ENCODE results near the gene RIN1. TPM values are rescaled to one million over a fixed set of nuclear protein-coding genes. Genes with fewer than 3 reads are reported as not detected.
A peak's percentile ranks its signal among the peaks of the same experiment; 100 is the strongest.
"Not testable (repeated sequence)": the region's sequence is repeated elsewhere in the genome, so short reads cannot be mapped to it uniquely, and the experiment has no call there.

RIN1 gene
- total RNA-seq, 8 experiments from 2014 or later, result 0.60 to 24.5 (median 4.4) TPM

- in situ Hi-C loops (cut with MboI; ENCODE audit: low pct_unique_long_range_greater_than_20kb in 2 of 9, low sequenced_read_pairs in 9 of 9, unreplicated experiment in 9 of 9), result loop anchor here in 1 of 9 experiments (25.0 kb wide), 1 partner anchor 116 kb away; no protein-coding TSS in a partner anchor
- H3K4me1 ChIP-seq (replicated peaks in 1 of 2), result peaks cover 38 to 41% of the 10 kb centered on the region in 2 donors
- peak; percentile 39 to 95 (median 76) for ATAC-seq (replicated peaks in 6 of 8)
- H3K27ac ChIP-seq, result no peak overlapping the region
- peak overlapping the region in 1 of 5 donors; percentile 6 for H3K4me3 ChIP-seq
- 0 to 92% (median 13%) methylated on average over 1 to 8 of the region's 19 CpGs; no CpG with 5 or more reads in 3 of the 10 experiments for WGBS, 10 experiments
Measured at GRCh38 chr11:66328302-66329144, 7.7 kb downstream of the RIN1 start.

- Histone ChIP-seq H3K4me3 (no peak overlapping the region), H3K4me1 (replicated peaks in 1 of 2) (peaks cover 38 to 41% of the 10 kb centered on the region in 2 donors), H3K27ac (no peak overlapping the region)
- WGBS, 10 experiments, result 83% methylated on average over 3 of the region's 3 CpGs; no CpG with 5 or more reads in 9 of the 10 experiments
- in situ Hi-C loops (cut with MboI; ENCODE audit: low pct_unique_long_range_greater_than_20kb in 2 of 9, low sequenced_read_pairs in 9 of 9, unreplicated experiment in 9 of 9), result loop anchor here in 1 of 9 experiments (25.0 kb wide), 1 partner anchor 116 kb away; no protein-coding TSS in a partner anchor
- peak in 5 of 8 experiments; percentile 0 to 43 (median 30) for ATAC-seq (replicated peaks in 6 of 8)
Measured at GRCh38 chr11:66328031-66328301, 8.3 kb downstream of the RIN1 start.

- H3K4me3 ChIP-seq, result no peak overlapping the region
- H3K27ac ChIP-seq, result peak overlapping the region in 1 of 2 donors; percentile 74
- WGBS, 10 experiments, result 0 to 100% (median 52%) methylated on average over 1 to 7 of the region's 10 CpGs; no CpG with 5 or more reads in 6 of the 10 experiments
- in situ Hi-C loops (cut with MboI; ENCODE audit: low pct_unique_long_range_greater_than_20kb in 2 of 9, low sequenced_read_pairs in 9 of 9, unreplicated experiment in 9 of 9), result loop anchor here in 1 of 9 experiments (25.0 kb wide), 1 partner anchor 115 kb away; no protein-coding TSS in a partner anchor
- peaks cover 38 to 41% of the 10 kb centered on the region in 2 donors for H3K4me1 ChIP-seq (replicated peaks in 1 of 2)
- peak; percentile 2 to 46 (median 10) for ATAC-seq (replicated peaks in 6 of 8)
Measured at GRCh38 chr11:66327171-66328030, 8.8 kb downstream of the RIN1 start.

- Histone ChIP-seq H3K4me3 (no peak overlapping the region), H3K4me1 (replicated peaks in 1 of 2) (peaks cover 38 to 41% of the 10 kb centered on the region in 2 donors), H3K27ac (peak overlapping the region in 1 of 2 donors; percentile 74)
- in situ Hi-C loops (cut with MboI; ENCODE audit: low pct_unique_long_range_greater_than_20kb in 2 of 9, low sequenced_read_pairs in 9 of 9, unreplicated experiment in 9 of 9), result loop anchor here in 1 of 9 experiments (25.0 kb wide), 1 partner anchor 114 kb away; no protein-coding TSS in a partner anchor
- WGBS, 10 experiments, result 0 to 60% (median 23%) methylated on average over 1 to 3 of the region's 21 CpGs; no CpG with 5 or more reads in 7 of the 10 experiments
- peak; percentile 2 to 66 (median 55) for ATAC-seq (replicated peaks in 6 of 8)
Measured at GRCh38 chr11:66326261-66327111, 9.7 kb downstream of the RIN1 start.

GRCh38 chr11:66325263-66325671 is 11.0 kb downstream of the RIN1 start:
- WGBS, 10 experiments, result 40% methylated on average over 1 of the region's 8 CpGs; no CpG with 5 or more reads in 9 of the 10 experiments
- in situ Hi-C loops (cut with MboI; ENCODE audit: low pct_unique_long_range_greater_than_20kb in 2 of 9, low sequenced_read_pairs in 9 of 9, unreplicated experiment in 9 of 9), result loop anchor here in 1 of 9 experiments (25.0 kb wide), 1 partner anchor 113 kb away; no protein-coding TSS in a partner anchor
- peaks cover 38 to 41% of the 10 kb centered on the region in 2 donors for H3K4me1 ChIP-seq (replicated peaks in 1 of 2)
- peak overlapping the region in 1 of 2 donors; percentile 27 for H3K27ac ChIP-seq
- H3K4me3 ChIP-seq, result no peak overlapping the region
- peak in 2 of 8 experiments; percentile 8 to 17 for ATAC-seq (replicated peaks in 6 of 8)

- H3K27ac ChIP-seq, result peak overlapping the region in 1 of 2 donors; percentile 27
- H3K4me3 ChIP-seq, result no peak overlapping the region
- 0 to 67% (median 46%) methylated on average over 1 to 3 of the region's 10 CpGs; no CpG with 5 or more reads in 7 of the 10 experiments for WGBS, 10 experiments
- H3K4me1 ChIP-seq (replicated peaks in 1 of 2), result peaks cover 38 to 41% of the 10 kb centered on the region in 2 donors
- no peak for ATAC-seq (replicated peaks in 6 of 8)
- in situ Hi-C loops (cut with MboI; ENCODE audit: low pct_unique_long_range_greater_than_20kb in 2 of 9, low sequenced_read_pairs in 9 of 9, unreplicated experiment in 9 of 9), result loop anchor here in 1 of 9 experiments (25.0 kb wide), 1 partner anchor 112 kb away; no protein-coding TSS in a partner anchor
Measured at GRCh38 chr11:66324664-66325063, 11.6 kb downstream of the RIN1 start.

- H3K4me1 ChIP-seq (replicated peaks in 1 of 2), result peaks cover 37 to 41% of the 10 kb centered on the region in 2 donors
- H3K4me3 ChIP-seq, result no peak overlapping the region
- WGBS, 10 experiments, result no CpG with 5 or more reads among the region's 1 CpG
- in situ Hi-C loops (cut with MboI; ENCODE audit: low pct_unique_long_range_greater_than_20kb in 2 of 9, low sequenced_read_pairs in 9 of 9, unreplicated experiment in 9 of 9), result no loop called here
- no peak for ATAC-seq (replicated peaks in 6 of 8)
- H3K27ac ChIP-seq, result no peak overlapping the region
Measured at GRCh38 chr11:66323684-66324083, 12.6 kb downstream of the RIN1 start.

- WGBS, 10 experiments, result 53 to 100% (median 100%) methylated on average over 1 to 3 of the region's 11 CpGs; no CpG with 5 or more reads in 4 of the 10 experiments
- Histone ChIP-seq H3K27ac (no peak overlapping the region), H3K4me3 (no peak overlapping the region), H3K4me1 (replicated peaks in 1 of 2) (peaks cover 37 to 41% of the 10 kb centered on the region in 2 donors)
- peak in 2 of 8 experiments; percentile 15 to 25 for ATAC-seq (replicated peaks in 6 of 8)
- in situ Hi-C loops (cut with MboI; ENCODE audit: low pct_unique_long_range_greater_than_20kb in 2 of 9, low sequenced_read_pairs in 9 of 9, unreplicated experiment in 9 of 9), result no loop called here
Measured at GRCh38 chr11:66322732-66323427, 13.4 kb downstream of the RIN1 start.

GRCh38 chr11:66321606-66322005 is 14.6 kb downstream of the RIN1 start:
- Histone ChIP-seq H3K4me3 (no peak overlapping the region), H3K4me1 (replicated peaks in 1 of 2) (peaks cover 37 to 41% of the 10 kb centered on the region in 2 donors), H3K27ac (no peak overlapping the region)
- ATAC-seq (replicated peaks in 6 of 8), result no peak
- in situ Hi-C loops (cut with MboI; ENCODE audit: low pct_unique_long_range_greater_than_20kb in 2 of 9, low sequenced_read_pairs in 9 of 9, unreplicated experiment in 9 of 9), result no loop called here
- 48 to 100% (median 92%) methylated on average over 1 to 4 of the region's 4 CpGs; no CpG with 5 or more reads in 3 of the 10 experiments for WGBS, 10 experiments

GRCh38 chr11:66320748-66321147 is 15.5 kb downstream of the RIN1 start:
- 80 to 100% (median 90%) methylated on average over 1 to 2 of the region's 6 CpGs; no CpG with 5 or more reads in 7 of the 10 experiments for WGBS, 10 experiments
- in situ Hi-C loops (cut with MboI; ENCODE audit: low pct_unique_long_range_greater_than_20kb in 2 of 9, low sequenced_read_pairs in 9 of 9, unreplicated experiment in 9 of 9); H3K27ac ChIP-seq; H3K4me3 ChIP-seq; ATAC-seq (replicated peaks in 6 of 8): not testable (repeated sequence)
- H3K4me1 ChIP-seq (replicated peaks in 1 of 2), result peaks cover 32 to 36% of the 10 kb centered on the region in 2 donors

- peaks cover 31 to 32% of the 10 kb centered on the region in 2 donors for H3K4me1 ChIP-seq (replicated peaks in 1 of 2)
- 100% methylated on average over 1 of the region's 2 CpGs; no CpG with 5 or more reads in 9 of the 10 experiments for WGBS, 10 experiments
- in situ Hi-C loops (cut with MboI; ENCODE audit: low pct_unique_long_range_greater_than_20kb in 2 of 9, low sequenced_read_pairs in 9 of 9, unreplicated experiment in 9 of 9); H3K4me3 ChIP-seq; H3K27ac ChIP-seq; ATAC-seq (replicated peaks in 6 of 8): not testable (repeated sequence)
Measured at GRCh38 chr11:66320289-66320688, 15.9 kb downstream of the RIN1 start.

All from motor neuron (in vitro differentiated cells).